GM12878 (cell line): ENCODE data around the gene CHFR. TPM values are rescaled to one million over a fixed set of nuclear protein-coding genes. Genes with fewer than 3 reads are reported as not detected.

Experiments
- ATAC-seq: fragments of 200-7000 bp; cut with Tn5 transposase; 3 replicates; pipeline ENCODE4 v1.9.1; 2020; ENCODE audit warnings: mild to moderate bottlenecking, moderate library complexity
- BruUV-seq: library from RNA; stranded (reverse); fragments of 400-500 nt; replicated peaks from 2 replicates; lab custom pipeline; 2021; lab: Mats Ljungman, UMichigan
- CTCF ChIA-PET: fragments of 300-600 bp; sonication (Branson Sonifier 250); formaldehyde crosslinking; extraction: SDS; loops from one replicate; lab custom pipeline; 2021; ENCODE audit warnings: inconsistent platforms; lab: Yijun Ruan, JAX
- POLR2A ChIA-PET: fragments of 350-600 bp; formaldehyde crosslinking; extraction: SDS; loops from one replicate; lab custom pipeline; 2021; ENCODE audit warnings: inconsistent platforms; lab: Charles Lee
- RAD21 ChIA-PET: fragments of 300-600 bp; sonication (Branson Sonifier 250); formaldehyde crosslinking; loops from one replicate; lab custom pipeline; 2023; ENCODE audit warnings: antibody characterized with exemption; ENCODE audit not compliant: unreplicated experiment; lab: Charles Lee
- SMC1A ChIA-PET: fragments of 300-600 bp; sonication (Branson Sonifier 250); formaldehyde crosslinking; loops from one replicate; lab custom pipeline; 2023; ENCODE audit not compliant: unreplicated experiment, uncharacterized antibody; lab: Charles Lee
- DNase-seq: peaks from one replicate; pipeline ENCODE4 v3.0.0-alpha.2; 2011; ENCODE audit warnings: low read depth, low spot score
- FAIRE-seq: peaks from 3 replicates; lab custom pipeline; 2011; peaks lifted over from hg19 to GRCh38; lab: Jason Lieb, UNC
- H2AFZ ChIP-seq: 2 replicates; pipeline ENCODE4 v1.6.0; 2011; ENCODE audit warnings: low read depth, low read length, control low read depth; ENCODE audit not compliant: control insufficient read depth
- H3K27ac ChIP-seq: 2 replicates; pipeline ENCODE4 v1.5.1; 2011; ENCODE audit warnings: control low read depth; ENCODE audit not compliant: control insufficient read depth, insufficient read depth
- H3K27me3 ChIP-seq, 2 experiments: replicated peaks in 1 of 2; 2 replicates each; pipeline versions ENCODE4 v1.6.0 to v1.6.1; 2011; ENCODE audit warnings: low read length in 1 of 2; ENCODE audit not compliant: control insufficient read depth in 2 of 2, insufficient read depth in 2 of 2
- H3K36me3 ChIP-seq, 2 experiments: 2 replicates each; pipeline ENCODE4 v1.5.1; 2011; ENCODE audit warnings: low read length in 1 of 2; ENCODE audit not compliant: control insufficient read depth in 2 of 2, insufficient read depth in 2 of 2
- H3K4me1 ChIP-seq: 2 replicates; pipeline ENCODE4 v1.6.1; 2011; ENCODE audit warnings: mild to moderate bottlenecking, low read length, moderate library complexity, mixed read lengths; ENCODE audit not compliant: control insufficient read depth, insufficient read depth
- H3K4me2 ChIP-seq: 2 replicates; pipeline ENCODE4 v1.6.0; 2011; ENCODE audit warnings: control low read depth; ENCODE audit not compliant: control insufficient read depth, insufficient read depth
- H3K4me3 ChIP-seq: fragments of 200-600 bp; sonication (generic); 2 replicates; pipeline ENCODE4 v1.5.1; 2016
- H3K79me2 ChIP-seq: 2 replicates; pipeline ENCODE4 v1.6.0; 2011; ENCODE audit warnings: low read length; ENCODE audit not compliant: control insufficient read depth, insufficient read depth
- H3K9ac ChIP-seq: 2 replicates; pipeline ENCODE4 v1.8.0; 2011; ENCODE audit warnings: low read length, control low read depth, mixed read lengths; ENCODE audit not compliant: control insufficient read depth, insufficient read depth
- H3K9me3 ChIP-seq: replicated peaks from 3 replicates; pipeline ENCODE4 v1.5.1; 2011; ENCODE audit warnings: mild to moderate bottlenecking, low read length; ENCODE audit not compliant: control insufficient read depth, insufficient read depth
- H4K20me1 ChIP-seq: 2 replicates; pipeline ENCODE4 v1.6.0; 2011; ENCODE audit not compliant: control insufficient read depth, insufficient read depth
- FOS ChIP-seq: IDR thresholded peaks from 3 replicates; pipeline ENCODE4 v1.6.1; 2011; ENCODE audit warnings: borderline replicate concordance; ENCODE audit not compliant: insufficient read length; ENCODE audit errors: extremely low read depth
- MYC ChIP-seq: IDR thresholded peaks from 2 replicates; pipeline ENCODE4 v1.6.1; 2011; ENCODE audit warnings: mild to moderate bottlenecking, low read length, moderate library complexity, inconsistent platforms; ENCODE audit not compliant: insufficient read depth, insufficient replicate concordance, insufficient read length, severe bottlenecking
- WGBS: methylation state at CpG from one replicate; pipeline ENCODE4 v1.1.6; 2016; ENCODE audit warnings: low lambda C conversion rate; ENCODE audit not compliant: insufficient replicate concordance, insufficient coverage; ENCODE audit errors: missing lambda C conversion rate; 5-methylcytosine and 5-hydroxymethylcytosine counted together
- in situ Hi-C: fragments of 300-500 bp; cut with MboI; formaldehyde crosslinking; loops from 9 replicates; pipeline ENCODE4 v1.14.3; 2018; ENCODE audit warnings: mixed read lengths
- intact Hi-C: fragments of 100-400 bp; cut with micrococcal nuclease; formaldehyde crosslinking; loops from one replicate; pipeline ENCODE4 v1.14.2; 2022; ENCODE audit not compliant: unreplicated experiment
- polyA plus RNA-seq, 11 experiments: library from polyadenylated mRNA; depleted of rRNA in 4 of 11; unstranded in 6 of 11; stranded (reverse) in 5 of 11; fragments of >200 nt; fragmentation: Nextera tagmentation in 4 of 11; fragmentation: Illumina TruSeq in 1 of 11; extraction: Ambion mirVana in 4 of 11; extraction: Trizol in 1 of 11; gene quantifications; 1 replicate in 1 of 11; 2 replicates in 10 of 11; pipeline versions ENCODE4 v1.2.1 to v1.2.3, GENCODE V29; 2011 to 2016; ENCODE audit warnings: inconsistent platforms in 2 of 11, missing spikeins in 2 of 11, low read depth in 1 of 11
- total RNA-seq, 4 experiments: library from RNA; depleted of rRNA in 3 of 4; stranded (reverse); fragments of >200 nt in 3 of 4; fragmentation: Illumina TruSeq in 1 of 4; extraction: Trizol in 1 of 4; gene quantifications; 2 replicates each; pipeline versions ENCODE4 v1.2.1 to v1.2.3, GENCODE V29; 2013 to 2021
- TF ChIP-seq, protein P1 (sequence below): fragments of 450-650 bp; IDR thresholded peaks from 2 replicates; pipeline ENCODE4 v1.6.1; 2016; ENCODE audit warnings: mild to moderate bottlenecking, moderate library complexity, borderline replicate concordance
- TF ChIP-seq, protein P2 (sequence below): IDR thresholded peaks from 2 replicates; pipeline ENCODE4 v1.6.1; 2012; ENCODE audit warnings: low read length, inconsistent platforms
- TF ChIP-seq, protein P3 (sequence below): fragments of 450-650 bp; IDR thresholded peaks from 2 replicates; pipeline ENCODE4 v1.6.1; 2017; ENCODE audit warnings: mild to moderate bottlenecking, moderate library complexity

The CHFR gene
- total and polyA plus RNA-seq, 10 of the 15 experiments (the other 5 are each of a cell fraction or from before 2014, with no cell fraction given) = 1.1 to 49.4 (median 34.4) TPM

DNA sequence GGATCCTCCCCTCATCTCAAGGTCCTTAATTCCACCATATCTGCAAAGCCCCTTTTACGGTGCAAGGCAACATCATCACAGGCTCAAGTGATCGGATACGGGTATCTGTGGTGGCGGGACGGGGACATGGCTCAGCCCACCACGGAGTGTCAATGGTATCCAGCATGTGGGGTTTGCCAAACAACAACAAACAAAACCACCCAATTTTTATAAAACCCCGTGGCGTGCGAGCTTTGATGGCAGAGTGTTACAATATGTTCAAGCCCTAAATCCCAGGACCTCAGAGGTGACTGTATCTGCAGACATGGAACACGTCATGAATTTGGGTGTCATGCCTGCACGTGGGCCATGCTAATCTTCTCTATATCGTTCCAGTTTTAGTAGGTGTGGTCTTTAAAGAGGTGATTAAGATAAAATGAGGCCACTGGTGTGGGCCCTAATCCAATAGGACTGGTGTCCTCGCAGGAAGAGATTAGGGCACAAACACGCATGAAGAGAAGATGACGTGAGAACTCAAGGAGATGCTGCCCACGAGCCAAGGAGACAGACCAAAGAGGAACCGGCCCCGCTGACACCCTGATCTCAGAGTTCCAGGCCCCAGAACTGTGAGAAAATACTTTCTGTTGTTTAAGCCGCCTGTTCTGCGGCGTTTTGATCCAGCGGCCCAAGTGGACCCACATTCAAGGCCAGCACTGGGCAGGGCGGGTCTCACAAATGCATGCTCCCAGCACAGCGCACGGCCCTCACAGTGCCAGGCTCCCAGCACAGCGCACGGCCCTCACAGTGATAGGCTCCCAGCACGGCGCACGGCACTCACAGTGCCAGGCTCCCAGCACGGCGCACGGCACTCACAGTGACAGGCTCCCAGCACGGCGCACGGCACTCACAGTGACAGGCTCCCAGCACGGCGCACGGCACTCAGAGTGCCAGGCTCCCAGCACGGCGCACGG lies 52.1 kb downstream of the CHFR start:
- peaks cover 3 to 6% of the 10 kb centered on the region in 2 experiments; a peak in 3 of 4 replicates for H3K36me3 ChIP-seq
- BruUV-seq = no TSS peak
- no peaks in the 10 kb centered on the region for H3K27me3 ChIP-seq
- CTCF ChIA-PET = no interaction called here
- FAIRE-seq (no peak), ATAC-seq (no peak), DNase-seq (no peak)
- in situ Hi-C loops (no loop called here), intact Hi-C loops (no loop called here)
- RAD21 ChIA-PET = no interaction called here
- no peaks in the 10 kb centered on the region for H3K79me2 ChIP-seq
- no peak overlapping the region for H3K4me3 ChIP-seq
- SMC1A ChIA-PET = no interaction called here
- no peaks in the 10 kb centered on the region for H3K9me3 ChIP-seq
- H2AFZ ChIP-seq = no peak overlapping the region
- no peak overlapping the region for H3K9ac ChIP-seq
- TF ChIP-seq, protein P1, sequence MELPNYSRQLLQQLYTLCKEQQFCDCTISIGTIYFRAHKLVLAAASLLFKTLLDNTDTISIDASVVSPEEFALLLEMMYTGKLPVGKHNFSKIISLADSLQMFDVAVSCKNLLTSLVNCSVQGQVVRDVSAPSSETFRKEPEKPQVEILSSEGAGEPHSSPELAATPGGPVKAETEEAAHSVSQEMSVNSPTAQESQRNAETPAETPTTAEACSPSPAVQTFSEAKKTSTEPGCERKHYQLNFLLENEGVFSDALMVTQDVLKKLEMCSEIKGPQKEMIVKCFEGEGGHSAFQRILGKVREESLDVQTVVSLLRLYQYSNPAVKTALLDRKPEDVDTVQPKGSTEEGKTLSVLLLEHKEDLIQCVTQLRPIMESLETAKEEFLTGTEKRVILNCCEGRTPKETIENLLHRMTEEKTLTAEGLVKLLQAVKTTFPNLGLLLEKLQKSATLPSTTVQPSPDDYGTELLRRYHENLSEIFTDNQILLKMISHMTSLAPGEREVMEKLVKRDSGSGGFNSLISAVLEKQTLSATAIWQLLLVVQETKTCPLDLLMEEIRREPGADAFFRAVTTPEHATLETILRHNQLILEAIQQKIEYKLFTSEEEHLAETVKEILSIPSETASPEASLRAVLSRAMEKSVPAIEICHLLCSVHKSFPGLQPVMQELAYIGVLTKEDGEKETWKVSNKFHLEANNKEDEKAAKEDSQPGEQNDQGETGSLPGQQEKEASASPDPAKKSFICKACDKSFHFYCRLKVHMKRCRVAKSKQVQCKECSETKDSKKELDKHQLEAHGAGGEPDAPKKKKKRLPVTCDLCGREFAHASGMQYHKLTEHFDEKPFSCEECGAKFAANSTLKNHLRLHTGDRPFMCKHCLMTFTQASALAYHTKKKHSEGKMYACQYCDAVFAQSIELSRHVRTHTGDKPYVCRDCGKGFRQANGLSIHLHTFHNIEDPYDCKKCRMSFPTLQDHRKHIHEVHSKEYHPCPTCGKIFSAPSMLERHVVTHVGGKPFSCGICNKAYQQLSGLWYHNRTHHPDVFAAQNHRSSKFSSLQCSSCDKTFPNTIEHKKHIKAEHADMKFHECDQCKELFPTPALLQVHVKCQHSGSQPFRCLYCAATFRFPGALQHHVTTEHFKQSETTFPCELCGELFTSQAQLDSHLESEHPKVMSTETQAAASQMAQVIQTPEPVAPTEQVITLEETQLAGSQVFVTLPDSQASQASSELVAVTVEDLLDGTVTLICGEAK = no peak
- TF ChIP-seq FOS = no peak
- TF ChIP-seq, protein P2, sequence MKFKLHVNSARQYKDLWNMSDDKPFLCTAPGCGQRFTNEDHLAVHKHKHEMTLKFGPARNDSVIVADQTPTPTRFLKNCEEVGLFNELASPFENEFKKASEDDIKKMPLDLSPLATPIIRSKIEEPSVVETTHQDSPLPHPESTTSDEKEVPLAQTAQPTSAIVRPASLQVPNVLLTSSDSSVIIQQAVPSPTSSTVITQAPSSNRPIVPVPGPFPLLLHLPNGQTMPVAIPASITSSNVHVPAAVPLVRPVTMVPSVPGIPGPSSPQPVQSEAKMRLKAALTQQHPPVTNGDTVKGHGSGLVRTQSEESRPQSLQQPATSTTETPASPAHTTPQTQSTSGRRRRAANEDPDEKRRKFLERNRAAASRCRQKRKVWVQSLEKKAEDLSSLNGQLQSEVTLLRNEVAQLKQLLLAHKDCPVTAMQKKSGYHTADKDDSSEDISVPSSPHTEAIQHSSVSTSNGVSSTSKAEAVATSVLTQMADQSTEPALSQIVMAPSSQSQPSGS = no peak
- TF ChIP-seq MYC = no peak
- TF ChIP-seq, protein P3, sequence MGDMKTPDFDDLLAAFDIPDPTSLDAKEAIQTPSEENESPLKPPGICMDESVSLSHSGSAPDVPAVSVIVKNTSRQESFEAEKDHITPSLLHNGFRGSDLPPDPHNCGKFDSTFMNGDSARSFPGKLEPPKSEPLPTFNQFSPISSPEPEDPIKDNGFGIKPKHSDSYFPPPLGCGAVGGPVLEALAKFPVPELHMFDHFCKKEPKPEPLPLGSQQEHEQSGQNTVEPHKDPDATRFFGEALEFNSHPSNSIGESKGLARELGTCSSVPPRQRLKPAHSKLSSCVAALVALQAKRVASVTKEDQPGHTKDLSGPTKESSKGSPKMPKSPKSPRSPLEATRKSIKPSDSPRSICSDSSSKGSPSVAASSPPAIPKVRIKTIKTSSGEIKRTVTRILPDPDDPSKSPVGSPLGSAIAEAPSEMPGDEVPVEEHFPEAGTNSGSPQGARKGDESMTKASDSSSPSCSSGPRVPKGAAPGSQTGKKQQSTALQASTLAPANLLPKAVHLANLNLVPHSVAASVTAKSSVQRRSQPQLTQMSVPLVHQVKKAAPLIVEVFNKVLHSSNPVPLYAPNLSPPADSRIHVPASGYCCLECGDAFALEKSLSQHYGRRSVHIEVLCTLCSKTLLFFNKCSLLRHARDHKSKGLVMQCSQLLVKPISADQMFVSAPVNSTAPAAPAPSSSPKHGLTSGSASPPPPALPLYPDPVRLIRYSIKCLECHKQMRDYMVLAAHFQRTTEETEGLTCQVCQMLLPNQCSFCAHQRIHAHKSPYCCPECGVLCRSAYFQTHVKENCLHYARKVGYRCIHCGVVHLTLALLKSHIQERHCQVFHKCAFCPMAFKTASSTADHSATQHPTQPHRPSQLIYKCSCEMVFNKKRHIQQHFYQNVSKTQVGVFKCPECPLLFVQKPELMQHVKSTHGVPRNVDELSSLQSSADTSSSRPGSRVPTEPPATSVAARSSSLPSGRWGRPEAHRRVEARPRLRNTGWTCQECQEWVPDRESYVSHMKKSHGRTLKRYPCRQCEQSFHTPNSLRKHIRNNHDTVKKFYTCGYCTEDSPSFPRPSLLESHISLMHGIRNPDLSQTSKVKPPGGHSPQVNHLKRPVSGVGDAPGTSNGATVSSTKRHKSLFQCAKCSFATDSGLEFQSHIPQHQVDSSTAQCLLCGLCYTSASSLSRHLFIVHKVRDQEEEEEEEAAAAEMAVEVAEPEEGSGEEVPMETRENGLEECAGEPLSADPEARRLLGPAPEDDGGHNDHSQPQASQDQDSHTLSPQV = no peak
- TF ChIP-seq, all 136 proteins: peak for 0
- POLR2A ChIA-PET = no interaction called here
- no peak overlapping the region for H3K27ac ChIP-seq
- H3K4me2 ChIP-seq = no peak overlapping the region
- 98% methylated on average over 27 of the region's 42 CpGs for whole genome bisulfite sequencing
- no peaks in the 10 kb centered on the region for H3K4me1 ChIP-seq
- no peaks in the 10 kb centered on the region for H4K20me1 ChIP-seq
